Large intestine (tissue), 3 donors: Measurements from ENCODE around the gene TBX4. TPM values are rescaled to one million over a fixed set of nuclear protein-coding genes. Genes with fewer than 3 reads are reported as not detected.

ENCODE experiments used
- DNase-seq, 2 donors: peaks; one replicate each; pipeline versions ENCODE4 v3.0.0 to v3.0.0-alpha.2; 2013
- H3K27ac ChIP-seq: one replicate; pipeline ENCODE4 v1.5.1; 2013; ENCODE audit warnings: low read length
- H3K27me3 ChIP-seq: 2 replicates; pipeline ENCODE4 v1.6.1; 2013; ENCODE audit warnings: low read length; ENCODE audit not compliant: control insufficient read depth, insufficient read depth
- H3K36me3 ChIP-seq: 2 replicates; pipeline ENCODE4 v1.6.1; 2013; ENCODE audit warnings: low read length; ENCODE audit not compliant: control insufficient read depth, insufficient read depth
- H3K4me1 ChIP-seq: one replicate; pipeline ENCODE4 v1.6.1; 2013; ENCODE audit warnings: low read length; ENCODE audit not compliant: control insufficient read depth, insufficient read depth
- H3K4me3 ChIP-seq: one replicate; pipeline ENCODE4 v1.5.1; 2013; ENCODE audit warnings: low read length
- H3K9me3 ChIP-seq: one replicate; pipeline ENCODE4 v1.6.1; 2013; ENCODE audit warnings: mild to moderate bottlenecking, low read depth, low read length, moderate library complexity; ENCODE audit not compliant: control insufficient read depth
- WGBS: methylation state at CpG from one replicate; pipeline ENCODE4 v1.1.5; 2013; ENCODE audit warnings: low lambda C conversion rate; ENCODE audit not compliant: insufficient coverage; 5-methylcytosine and 5-hydroxymethylcytosine counted together
- polyA plus RNA-seq: library from polyadenylated mRNA; unstranded; fragments of 120-200 nt; gene quantifications from one replicate; pipeline ENCODE4 v1.2.1, GENCODE V29; 2013

The TBX4 gene
- polyA plus RNA-seq, 1 donor: 0.10 TPM

DNA sequence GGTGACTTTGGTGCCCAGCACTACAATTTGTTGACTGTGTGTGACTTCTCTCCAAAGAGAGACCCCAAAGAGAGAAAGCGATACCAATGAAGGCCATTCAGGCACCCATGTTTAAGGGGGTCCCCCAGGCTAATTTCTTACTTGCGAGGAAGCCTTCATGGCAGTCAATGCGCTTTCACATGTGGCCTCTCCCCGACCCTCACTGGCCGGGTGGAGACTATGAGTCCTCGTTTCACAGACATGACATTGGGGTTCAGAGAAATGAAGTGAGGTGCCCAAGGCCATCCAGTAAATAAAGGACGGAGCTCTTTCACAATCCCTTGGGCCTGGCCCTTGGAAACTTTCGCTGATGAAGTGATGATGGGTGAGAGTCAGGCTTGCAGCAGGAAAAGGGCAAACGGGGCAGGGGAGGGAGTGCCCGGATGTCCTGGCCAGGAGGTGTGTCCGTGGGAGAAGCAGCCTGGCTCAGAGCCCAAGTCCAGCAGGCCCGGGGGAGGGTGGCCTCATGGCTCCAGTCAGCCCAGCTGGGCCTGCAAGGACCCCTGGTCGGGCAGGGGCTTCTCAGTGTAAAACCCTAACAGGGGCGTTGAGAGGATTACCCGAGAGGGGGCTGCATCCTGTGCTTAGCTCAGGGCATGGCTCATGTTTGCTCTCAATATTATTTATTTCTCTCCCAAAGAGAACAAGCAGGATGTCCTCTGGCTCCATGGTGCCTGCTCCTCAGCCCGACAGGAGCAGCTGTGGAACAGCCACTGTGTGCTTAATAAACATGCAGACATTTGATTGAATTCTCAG is 37.9 kb upstream of the TBX4 start:
- Histone ChIP-seq H3K36me3 (no peaks in the 10 kb centered on the region), H3K27me3 (peaks cover 39% of the 10 kb centered on the region), H3K9me3 (peaks cover 10% of the 10 kb centered on the region), H3K4me1 (peaks cover 16% of the 10 kb centered on the region), H3K4me3 (no peak overlapping the region), H3K27ac (no peak overlapping the region)
- peak in 1 of 2 donors; percentile 2 for DNase-seq
- no CpG with 5 or more reads among the region's 16 CpGs for WGBS

- H3K27ac ChIP-seq: no peak overlapping the region
- no CpG with 5 or more reads among the region's 5 CpGs for WGBS
- H3K36me3 ChIP-seq: no peaks in the 10 kb centered on the region
- H3K27me3 ChIP-seq: peaks cover 36% of the 10 kb centered on the region
- H3K4me3 ChIP-seq: no peak overlapping the region
- H3K4me1 ChIP-seq: peaks cover 14% of the 10 kb centered on the region
- peaks cover 10% of the 10 kb centered on the region for H3K9me3 ChIP-seq
- DNase-seq: peak in 1 of 2 donors; percentile 1
Measured at GRCh38 chr17:61414936-61415251, 37.3 kb upstream of the TBX4 start.

GRCh38 chr17:61415374-61416210 is 36.6 kb upstream of the TBX4 start:
- WGBS: no CpG with 5 or more reads among the region's 6 CpGs
- no peak overlapping the region for H3K4me3 ChIP-seq
- H3K27ac ChIP-seq: no peak overlapping the region
- peaks cover 7% of the 10 kb centered on the region for H3K4me1 ChIP-seq
- peaks cover 10% of the 10 kb centered on the region for H3K9me3 ChIP-seq
- H3K36me3 ChIP-seq: no peaks in the 10 kb centered on the region
- peaks cover 30% of the 10 kb centered on the region for H3K27me3 ChIP-seq
- peak in 1 of 2 donors; percentile 2 for DNase-seq

DNA sequence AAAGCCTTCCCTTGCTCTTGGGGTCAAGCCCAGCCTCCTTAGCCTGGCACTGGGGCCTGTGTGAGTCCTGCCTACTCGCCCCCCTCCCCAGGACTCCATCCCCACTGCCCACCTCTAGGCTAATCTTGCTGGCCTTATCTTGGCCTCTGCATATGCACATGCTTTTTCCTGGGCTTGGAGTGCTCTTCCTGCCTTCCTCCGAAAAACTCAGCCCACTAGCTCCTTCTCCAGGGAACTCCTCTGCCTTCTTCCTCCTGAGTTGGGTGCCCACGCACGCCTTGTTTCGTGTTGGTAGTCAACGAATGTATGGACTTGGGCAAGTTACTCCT is 36.0 kb upstream of the TBX4 start:
- WGBS: no CpG with 5 or more reads among the region's 6 CpGs
- no peaks in the 10 kb centered on the region for H3K36me3 ChIP-seq
- H3K27ac ChIP-seq: no peak overlapping the region
- peaks cover 26% of the 10 kb centered on the region for H3K27me3 ChIP-seq
- no peak overlapping the region for H3K4me3 ChIP-seq
- H3K4me1 ChIP-seq: peaks cover 4% of the 10 kb centered on the region
- DNase-seq: no peak
- peaks cover 7% of the 10 kb centered on the region for H3K9me3 ChIP-seq

- WGBS: no CpG with 5 or more reads among the region's 43 CpGs
- Histone ChIP-seq H3K4me3 (peak overlapping the region; percentile 26), H3K27me3 (peaks cover 20% of the 10 kb centered on the region), H3K9me3 (peaks cover 2% of the 10 kb centered on the region), H3K36me3 (no peaks in the 10 kb centered on the region), H3K4me1 (peaks cover 4% of the 10 kb centered on the region), H3K27ac (no peak overlapping the region)
- DNase-seq: peak; percentile 63 to 72
Measured at GRCh38 chr17:61416540-61417363, 35.5 kb upstream of the TBX4 start.

GRCh38 chr17:61418449-61418848 is 33.8 kb upstream of the TBX4 start:
- H3K36me3 ChIP-seq: no peaks in the 10 kb centered on the region
- no peak overlapping the region for H3K27ac ChIP-seq
- H3K4me1 ChIP-seq: peaks cover 4% of the 10 kb centered on the region
- no peak for DNase-seq
- H3K27me3 ChIP-seq: peaks cover 3% of the 10 kb centered on the region
- no CpG with 5 or more reads among the region's 2 CpGs for WGBS
- H3K4me3 ChIP-seq: no peak overlapping the region
- H3K9me3 ChIP-seq: no peaks in the 10 kb centered on the region

DNA sequence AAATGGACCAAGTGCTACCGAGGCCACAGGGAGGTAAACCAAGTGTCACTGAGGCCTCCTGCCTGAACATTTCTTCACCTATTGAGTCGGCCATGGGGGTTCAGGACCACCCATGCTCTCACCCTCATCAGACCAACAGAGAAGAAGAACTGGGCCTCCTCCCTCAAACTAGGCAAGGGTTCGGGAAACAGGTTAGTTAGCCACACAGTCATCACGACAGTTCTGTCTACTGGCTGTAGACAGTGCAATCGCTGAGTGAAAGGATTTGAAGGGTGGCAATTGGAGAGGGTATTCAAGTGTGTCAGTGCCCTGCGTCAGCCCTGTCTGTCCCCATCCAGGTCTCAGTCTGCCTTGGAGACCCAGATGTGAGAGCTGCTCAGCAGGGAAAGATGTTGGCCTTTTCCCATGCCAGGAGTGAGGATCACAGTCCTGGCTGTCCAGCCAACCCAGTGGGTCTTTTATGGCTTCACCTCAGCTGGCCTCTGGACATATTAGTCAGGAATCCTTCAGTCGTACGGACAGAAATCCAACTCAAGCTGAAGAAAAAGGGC is 32.7 kb upstream of the TBX4 start:
- peaks cover 3% of the 10 kb centered on the region for H3K27me3 ChIP-seq

GRCh38 chr17:61420052-61420451 is 32.2 kb upstream of the TBX4 start:
- Histone ChIP-seq H3K27ac (no peak overlapping the region), H3K4me3 (no peak overlapping the region), H3K9me3 (no peaks in the 10 kb centered on the region), H3K4me1 (peaks cover 4% of the 10 kb centered on the region), H3K36me3 (no peaks in the 10 kb centered on the region), H3K27me3 (peaks cover 3% of the 10 kb centered on the region)
- no peak for DNase-seq
- no CpG with 5 or more reads among the region's 4 CpGs for WGBS

More for the DNA sequence above, 32.7 kb upstream of the TBX4 start:
- no peak overlapping the region for H3K4me3 ChIP-seq
- H3K27ac ChIP-seq: no peak overlapping the region
- H3K36me3 ChIP-seq: no peaks in the 10 kb centered on the region
- DNase-seq: no peak
- H3K9me3 ChIP-seq: no peaks in the 10 kb centered on the region
- no CpG with 5 or more reads among the region's 8 CpGs for WGBS
- peaks cover 4% of the 10 kb centered on the region for H3K4me1 ChIP-seq

- no peak for DNase-seq
- Histone ChIP-seq H3K4me1 (peaks cover 4% of the 10 kb centered on the region), H3K27me3 (peaks cover 3% of the 10 kb centered on the region), H3K9me3 (no peaks in the 10 kb centered on the region), H3K27ac (no peak overlapping the region), H3K4me3 (no peak overlapping the region), H3K36me3 (no peaks in the 10 kb centered on the region)
- no CpG with 5 or more reads among the region's 4 CpGs for WGBS
Measured at GRCh38 chr17:61420745-61421398, 31.4 kb upstream of the TBX4 start.
